ENCODE measurements around the gene ETV7.

Gene ETV7

GRCh38 chr6:36326356-36326995 lies 61.0 kb downstream of the ETV7 start:
- H3K4me2 ChIP-seq (ENCODE audit: insufficient read depth, low read length): no peak overlapping the region
- no peaks in the 10 kb centered on the region for H3K79me2 ChIP-seq (ENCODE audit: insufficient read depth, low read length)
- H3K36me3 ChIP-seq (ENCODE audit: insufficient read depth, low read length): no peaks in the 10 kb centered on the region
- peaks cover 11% of the 10 kb centered on the region for H3K27me3 ChIP-seq (ENCODE audit: insufficient read depth, low read length, poor library complexity)
- TF ChIP-seq CTCF (IDR thresholded peaks at IDR 0.05; ENCODE audit: borderline replicate concordance, extremely low read depth, low read length, poor library complexity, severe bottlenecking): no peak
- no peak for TF ChIP-seq EZH2 (IDR thresholded peaks at IDR 0.05; ENCODE audit: borderline replicate concordance, low read depth, low read length, severe bottlenecking)
- H3K4me1 ChIP-seq (ENCODE audit: insufficient read depth, low read length): no peaks in the 10 kb centered on the region
- H3K27ac ChIP-seq (ENCODE audit: low read length): no peak overlapping the region
- H3K4me3 ChIP-seq (ENCODE audit: low read depth in 1 of 2, low read length in 2 of 2): no peak overlapping the region
- DNase-seq (no peak), ATAC-seq (ENCODE audit: insufficient read depth, low read depth) (no peak)
- H2AFZ ChIP-seq (ENCODE audit: low read depth, low read length): no peak overlapping the region
- H4K20me1 ChIP-seq (ENCODE audit: insufficient read depth, low read length): peaks cover 7% of the 10 kb centered on the region; the same call in 1 of the 2 replicates
- no peaks in the 10 kb centered on the region for H3K9me3 ChIP-seq (ENCODE audit: insufficient read depth, low read length, severe bottlenecking)
- H3K9ac ChIP-seq (ENCODE audit: low read depth, low read length): no peak overlapping the region

- H3K4me3 ChIP-seq (ENCODE audit: low read depth in 1 of 2, low read length in 2 of 2): no peak overlapping the region
- H3K4me2 ChIP-seq (ENCODE audit: insufficient read depth, low read length): no peak overlapping the region
- no peak overlapping the region for H3K9ac ChIP-seq (ENCODE audit: low read depth, low read length)
- TF ChIP-seq EZH2 (IDR thresholded peaks at IDR 0.05; ENCODE audit: borderline replicate concordance, low read depth, low read length, severe bottlenecking): no peak
- no peak for TF ChIP-seq CTCF (IDR thresholded peaks at IDR 0.05; ENCODE audit: borderline replicate concordance, extremely low read depth, low read length, poor library complexity, severe bottlenecking)
- no peak for DNase-seq
- H3K79me2 ChIP-seq (ENCODE audit: insufficient read depth, low read length): no peaks in the 10 kb centered on the region
- no peaks in the 10 kb centered on the region for H3K4me1 ChIP-seq (ENCODE audit: insufficient read depth, low read length)
- H3K27ac ChIP-seq (ENCODE audit: low read length): no peak overlapping the region
- ATAC-seq (ENCODE audit: insufficient read depth, low read depth): no peak
- no peak overlapping the region for H2AFZ ChIP-seq (ENCODE audit: low read depth, low read length)
- H3K27me3 ChIP-seq (ENCODE audit: insufficient read depth, low read length, poor library complexity): peaks cover 24% of the 10 kb centered on the region
- no peaks in the 10 kb centered on the region for H3K9me3 ChIP-seq (ENCODE audit: insufficient read depth, low read length, severe bottlenecking)
- H4K20me1 ChIP-seq (ENCODE audit: insufficient read depth, low read length): peaks cover 7% of the 10 kb centered on the region; the same call in 1 of the 2 replicates
- no peaks in the 10 kb centered on the region for H3K36me3 ChIP-seq (ENCODE audit: insufficient read depth, low read length)
Observed at GRCh38 chr6:36324715-36325114, 62.8 kb downstream of the ETV7 start.

GRCh38 chr6:36324191-36324590 lies 63.3 kb downstream of the ETV7 start:
- DNase-seq: no peak
- H2AFZ ChIP-seq (ENCODE audit: low read depth, low read length): no peak overlapping the region
- H3K9ac ChIP-seq (ENCODE audit: low read depth, low read length): no peak overlapping the region
- TF ChIP-seq EZH2 (IDR thresholded peaks at IDR 0.05; ENCODE audit: borderline replicate concordance, low read depth, low read length, severe bottlenecking) (no peak), CTCF (IDR thresholded peaks at IDR 0.05; ENCODE audit: borderline replicate concordance, extremely low read depth, low read length, poor library complexity, severe bottlenecking) (no peak)
- H3K36me3 ChIP-seq (ENCODE audit: insufficient read depth, low read length): no peaks in the 10 kb centered on the region
- H3K9me3 ChIP-seq (ENCODE audit: insufficient read depth, low read length, severe bottlenecking): no peaks in the 10 kb centered on the region
- peaks cover 27% of the 10 kb centered on the region for H3K27me3 ChIP-seq (ENCODE audit: insufficient read depth, low read length, poor library complexity)
- no peaks in the 10 kb centered on the region for H3K79me2 ChIP-seq (ENCODE audit: insufficient read depth, low read length)
- H4K20me1 ChIP-seq (ENCODE audit: insufficient read depth, low read length): peaks cover 7% of the 10 kb centered on the region; the same call in 1 of the 2 replicates
- H3K27ac ChIP-seq (ENCODE audit: low read length): no peak overlapping the region
- H3K4me3 ChIP-seq (ENCODE audit: low read depth in 1 of 2, low read length in 2 of 2): no peak overlapping the region
- no peak overlapping the region for H3K4me2 ChIP-seq (ENCODE audit: insufficient read depth, low read length)
- ATAC-seq (ENCODE audit: insufficient read depth, low read depth): no peak
- H3K4me1 ChIP-seq (ENCODE audit: insufficient read depth, low read length): no peaks in the 10 kb centered on the region

Data from DND-41 (cell line).